Lung (tissue), 12 donors: Measurements from ENCODE around the gene NT5DC2. TPM values are rescaled to one million over a fixed set of nuclear protein-coding genes. Genes with fewer than 3 reads are reported as not detected.

Experiments
- ATAC-seq: fragments of 200-7000 bp; cut with Tn5 transposase; one replicate; pipeline ENCODE4 v1.9.1; 2020; ENCODE audit warnings: moderate number of reproducible peaks; ENCODE audit not compliant: insufficient read depth, low FRiP score
- DNase-seq, 3 donors: peaks; one replicate each; pipeline ENCODE4 v3.0.0-alpha.2; 2013 to 2017
- H3K27ac ChIP-seq, 2 donors: one replicate each; pipeline ENCODE4 v1.5.1; 2013; ENCODE audit warnings: mild to moderate bottlenecking in 2 of 2, moderate library complexity in 2 of 2, control low read depth in 1 of 2, inconsistent platforms in 1 of 2, low read depth in 1 of 2, low read length in 1 of 2
- H3K27me3 ChIP-seq, 3 donors: one replicate each; pipeline ENCODE4 v1.5.1; 2013; ENCODE audit warnings: low read length in 2 of 3; ENCODE audit not compliant: control insufficient read depth in 3 of 3, insufficient read depth in 3 of 3
- H3K36me3 ChIP-seq, 4 donors: one replicate each; pipeline ENCODE4 v1.5.1; 2013; ENCODE audit warnings: low read length in 4 of 4, mild to moderate bottlenecking in 1 of 4, moderate library complexity in 1 of 4; ENCODE audit not compliant: control insufficient read depth in 4 of 4, insufficient read depth in 4 of 4
- H3K4me1 ChIP-seq, 5 donors: one replicate each; pipeline ENCODE4 v1.5.1; 2013; ENCODE audit warnings: low read length in 5 of 5, mild to moderate bottlenecking in 2 of 5, moderate library complexity in 1 of 5; ENCODE audit not compliant: control insufficient read depth in 5 of 5, insufficient read depth in 5 of 5
- H3K4me3 ChIP-seq: one replicate; pipeline ENCODE4 v1.5.1; 2013; ENCODE audit warnings: mild to moderate bottlenecking, control low read depth, moderate library complexity
- H3K9ac ChIP-seq, 2 donors: one replicate each; pipeline ENCODE4 v1.5.1; 2013; ENCODE audit warnings: low read length in 2 of 2, control low read depth in 1 of 2; ENCODE audit not compliant: insufficient read depth in 1 of 2
- H3K9me3 ChIP-seq, 4 donors: one replicate each; pipeline ENCODE4 v1.5.1; 2013; ENCODE audit warnings: low read length in 3 of 4, mild to moderate bottlenecking in 1 of 4, moderate library complexity in 1 of 4; ENCODE audit not compliant: control insufficient read depth in 4 of 4, insufficient read depth in 3 of 4
- CTCF ChIP-seq: IDR thresholded peaks from 2 replicates; pipeline ENCODE4 v1.5.1; 2012; ENCODE audit warnings: mild to moderate bottlenecking; ENCODE audit errors: control extremely low read depth, extremely low read depth
- WGBS, 2 donors: extraction: QIAGEN DNeasy Blood & Tissue Kit; methylation state at CpG; one replicate each; pipeline ENCODE4 v1.1.7; 2013; 5-methylcytosine and 5-hydroxymethylcytosine counted together
- polyA plus RNA-seq, 2 donors: library from polyadenylated mRNA; stranded (reverse); fragments of 200-250 nt; gene quantifications; one replicate each; pipeline ENCODE4 v1.2.1, GENCODE V29; 2013
- total RNA-seq, 2 donors: library from RNA; depleted of rRNA in 1 of 2; stranded (reverse); fragments of >200 nt in 1 of 2; gene quantifications; one replicate each; pipeline ENCODE4 v1.2.1, GENCODE V29; 2014 to 2021
- donor health status: control.
- donor health status: control.
- donor health status: Bipolar disorder and iron deficiency.
- donor health status: healthy.
- donor health status: DM: yes; HTN: yes; CAD: no.

NT5DC2 gene
- total and polyA plus RNA-seq, 4 donors: 32.7 to 85.6 (median 51.2) TPM

GRCh38 chr3:52541050-52541449 is 7.4 kb upstream of the NT5DC2 start:
- 82 to 96% methylated on average over 2 of the region's 2 CpGs for WGBS, 2 donors
- H3K9me3 ChIP-seq: no peaks in the 10 kb centered on the region
- no peaks in the 10 kb centered on the region for H3K27me3 ChIP-seq
- ATAC-seq (no peak), DNase-seq (no peak)
- no peak overlapping the region for H3K4me3 ChIP-seq
- H3K27ac ChIP-seq: no peak overlapping the region
- no peak overlapping the region for H3K9ac ChIP-seq
- H3K36me3 ChIP-seq: peaks cover 0 to 8% (median 4%) of the 10 kb centered on the region in 4 donors
- peaks cover 4 to 19% (median 9%) of the 10 kb centered on the region in 5 donors for H3K4me1 ChIP-seq
- no peak for TF ChIP-seq CTCF

- Histone ChIP-seq H3K4me1 (peaks cover 8 to 39% (median 16%) of the 10 kb centered on the region in 5 donors), H3K4me3 (no peak overlapping the region), H3K9me3 (no peaks in the 10 kb centered on the region), H3K27ac (no peak overlapping the region), H3K9ac (no peak overlapping the region), H3K36me3 (peaks cover 0 to 8% (median 2%) of the 10 kb centered on the region in 4 donors), H3K27me3 (no peaks in the 10 kb centered on the region)
- TF ChIP-seq CTCF: no peak
- DNase-seq: no peak
- WGBS, 2 donors: 38 to 60% methylated on average over 5 of the region's 5 CpGs
- ATAC-seq: no peak
Measured at GRCh38 chr3:52539010-52539653, 5.5 kb upstream of the NT5DC2 start.

- DNase-seq: no peak
- Histone ChIP-seq H3K27me3 (no peaks in the 10 kb centered on the region), H3K4me3 (peak overlapping the region; percentile 6), H3K9ac (peak overlapping the region in 1 of 2 donors; percentile 63), H3K4me1 (peaks cover 8 to 39% (median 16%) of the 10 kb centered on the region in 5 donors), H3K27ac (peak overlapping the region; percentile 81 to 86), H3K36me3 (peaks cover 0 to 7% (median 2%) of the 10 kb centered on the region in 4 donors), H3K9me3 (no peaks in the 10 kb centered on the region)
- no peak for TF ChIP-seq CTCF
- no peak for ATAC-seq
- WGBS, 2 donors: 77 to 82% methylated on average over 7 of the region's 7 CpGs
Measured at GRCh38 chr3:52537726-52538421, 4.2 kb upstream of the NT5DC2 start.
